DND-41 (cell line): ENCODE results near the gene LRP8.
A peak's percentile ranks its signal among the peaks of the same experiment; 100 is the strongest.

Source experiments
- ATAC-seq: fragments of 200-7000 bp; cut with Tn5 transposase; 3 replicates; pipeline ENCODE4 v1.9.1; 2021; ENCODE audit warnings: low read depth; ENCODE audit not compliant: insufficient read depth
- DNase-seq: peaks from one replicate; pipeline ENCODE4 v3.0.0-alpha.2; 2020
- H2AFZ ChIP-seq: 2 replicates; pipeline ENCODE4 v1.6.0; 2012; ENCODE audit warnings: low read depth, low read length
- H3K27ac ChIP-seq: 2 replicates; pipeline ENCODE4 v1.5.1; 2012; ENCODE audit warnings: low read length, inconsistent platforms
- H3K27me3 ChIP-seq: fragments of 200-600 bp; sonication (generic); 2 replicates; pipeline ENCODE4 v1.6.0; 2012; ENCODE audit warnings: low read length, mild to moderate bottlenecking, inconsistent platforms; ENCODE audit not compliant: insufficient read depth, poor library complexity
- H3K36me3 ChIP-seq: 2 replicates; pipeline ENCODE4 v1.5.1; 2012; ENCODE audit warnings: low read length, inconsistent platforms; ENCODE audit not compliant: insufficient read depth
- H3K4me1 ChIP-seq: 2 replicates; pipeline ENCODE4 v1.5.1; 2012; ENCODE audit warnings: mild to moderate bottlenecking, low read length; ENCODE audit not compliant: insufficient read depth
- H3K4me2 ChIP-seq: 2 replicates; pipeline ENCODE4 v1.6.0; 2012; ENCODE audit warnings: mild to moderate bottlenecking, moderate library complexity, low read length, inconsistent platforms; ENCODE audit not compliant: insufficient read depth
- H3K4me3 ChIP-seq, 2 experiments: fragments of 200-600 bp in 1 of 2; shearing (Covaris generic) in 1 of 2; 2 replicates each; pipeline ENCODE4 v1.5.1; 2012 to 2016; ENCODE audit warnings: inconsistent platforms in 2 of 2, low read length in 2 of 2, mild to moderate bottlenecking in 2 of 2, low read depth in 1 of 2, moderate library complexity in 1 of 2
- H3K79me2 ChIP-seq: 2 replicates; pipeline ENCODE4 v1.6.0; 2012; ENCODE audit warnings: low read length, inconsistent platforms; ENCODE audit not compliant: insufficient read depth
- H3K9ac ChIP-seq: 2 replicates; pipeline ENCODE4 v1.6.0; 2012; ENCODE audit warnings: low read depth, mild to moderate bottlenecking, inconsistent platforms, low read length, moderate library complexity
- H3K9me3 ChIP-seq: 2 replicates; pipeline ENCODE4 v1.5.1; 2012; ENCODE audit warnings: low read length, moderate library complexity, mild to moderate bottlenecking, inconsistent platforms; ENCODE audit not compliant: insufficient read depth, severe bottlenecking
- H4K20me1 ChIP-seq: 2 replicates; pipeline ENCODE4 v1.6.0; 2012; ENCODE audit warnings: low read length; ENCODE audit not compliant: insufficient read depth
- CTCF ChIP-seq: IDR thresholded peaks from 2 replicates; pipeline ENCODE4 v1.5.1; 2012; ENCODE audit warnings: borderline replicate concordance, low read length, moderate library complexity, mild to moderate bottlenecking; ENCODE audit not compliant: poor library complexity, severe bottlenecking; ENCODE audit errors: extremely low read depth
- EZH2 ChIP-seq: IDR thresholded peaks from 3 replicates; pipeline ENCODE4 v1.6.1; 2012; ENCODE audit warnings: borderline replicate concordance, low read depth, mild to moderate bottlenecking, moderate library complexity, low read length, inconsistent platforms; ENCODE audit not compliant: severe bottlenecking

The LRP8 gene

GRCh38 chr1:53237638-53238037 lies 90.2 kb downstream of the LRP8 start:
- H3K27ac ChIP-seq, result peak overlapping the region; percentile 73
- ATAC-seq (no peak), DNase-seq (no peak)
- peak overlapping the region; percentile 82 for H2AFZ ChIP-seq
- no peaks in the 10 kb centered on the region for H3K9me3 ChIP-seq
- peak overlapping the region; percentile 99 for H3K4me2 ChIP-seq
- TF ChIP-seq EZH2, result no peak
- no peak for TF ChIP-seq CTCF
- H3K27me3 ChIP-seq, result no peaks in the 10 kb centered on the region
- H3K4me3 ChIP-seq, result peak overlapping the region; percentile 98
- peaks cover 31% of the 10 kb centered on the region for H3K4me1 ChIP-seq
- peaks cover 17% of the 10 kb centered on the region for H4K20me1 ChIP-seq
- peaks cover 44% of the 10 kb centered on the region for H3K36me3 ChIP-seq
- H3K79me2 ChIP-seq, result peaks cover 42% of the 10 kb centered on the region
- H3K9ac ChIP-seq, result peak overlapping the region; percentile 85

- peak overlapping the region; percentile 52 to 95 for H3K4me3 ChIP-seq
- no peak for TF ChIP-seq CTCF
- TF ChIP-seq EZH2, result no peak
Measured at GRCh38 chr1:53220962-53221286, 106.9 kb downstream of the LRP8 start.

GRCh38 chr1:53220171-53220961 lies 107.5 kb downstream of the LRP8 start, which contains the start of gene CZIB:
Gene CZIB (minus strand): TSS chr1:53220634. CDS start chr1:53220575, 59 bp downstream.
- H4K20me1 ChIP-seq, result no peaks in the 10 kb centered on the region
- peak within 1 kb of the TSS; percentile 77 for H3K9ac ChIP-seq
- peak within 1 kb of the TSS; percentile 52 to 95 for H3K4me3 ChIP-seq
- peaks cover 25% of the 10 kb centered on the region for H3K79me2 ChIP-seq
- no peaks in the 10 kb centered on the region for H3K27me3 ChIP-seq
- H3K36me3 ChIP-seq, result peaks cover 34% of the 10 kb centered on the region
- TF ChIP-seq EZH2, result no peak
- no peak for TF ChIP-seq CTCF
- H2AFZ ChIP-seq, result peak within 1 kb of the TSS; percentile 85
- H3K4me1 ChIP-seq, result peaks cover 26% of the 10 kb centered on the region
- no peaks in the 10 kb centered on the region for H3K9me3 ChIP-seq
- DNase-seq, result peak; percentile 91
- peak within 1 kb of the TSS; percentile 90 for H3K4me2 ChIP-seq
- ATAC-seq, result peak; percentile 93
- peak within 1 kb of the TSS; percentile 94 for H3K27ac ChIP-seq

More at GRCh38 chr1:53220962-53221286, 106.9 kb downstream of the LRP8 start:
- DNase-seq (no peak), ATAC-seq (no peak)
- no peaks in the 10 kb centered on the region for H4K20me1 ChIP-seq
- no peaks in the 10 kb centered on the region for H3K27me3 ChIP-seq
- H3K9ac ChIP-seq, result peak overlapping the region; percentile 77
- peak overlapping the region; percentile 85 for H2AFZ ChIP-seq
- H3K27ac ChIP-seq, result peak overlapping the region; percentile 94
- peaks cover 30% of the 10 kb centered on the region for H3K36me3 ChIP-seq
- peaks cover 26% of the 10 kb centered on the region for H3K4me1 ChIP-seq
- H3K79me2 ChIP-seq, result peaks cover 25% of the 10 kb centered on the region
- H3K9me3 ChIP-seq, result no peaks in the 10 kb centered on the region
- H3K4me2 ChIP-seq, result peak overlapping the region; percentile 90
